NCI-H1694 (cell line): Measurements from ENCODE around the gene TCEA2.

Experiments
- DNase-seq: peaks from one replicate; lab custom pipeline; 2025; lab: John Stamatoyannopoulos, UW

TCEA2 gene

DNA sequence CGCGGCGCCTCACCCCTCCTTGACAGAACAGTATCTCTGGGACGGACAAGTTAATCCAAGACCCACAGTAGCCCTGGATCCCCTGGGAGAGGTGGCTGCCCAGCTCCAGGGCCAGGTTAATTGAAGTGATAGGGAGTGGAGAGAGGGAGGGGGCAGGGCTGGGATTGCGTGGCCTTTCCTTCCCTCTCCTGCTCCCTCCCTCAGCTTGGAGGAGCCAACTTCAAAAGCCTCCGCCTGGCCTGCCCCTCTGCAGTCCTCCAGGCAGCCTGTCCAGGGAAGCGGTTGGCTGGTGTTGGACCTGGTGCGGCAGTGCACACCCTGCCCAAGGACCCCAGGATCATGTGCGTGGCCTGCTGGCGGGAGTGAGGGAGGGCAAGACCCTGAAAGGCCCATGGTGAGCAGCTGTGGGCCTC lies 27.1 kb upstream of the TCEA2 start, which contains the start of gene C20orf204:
C20orf204 (plus strand) TSS at position 250 of the 413 bp plus-strand sequence; CDS start at position 392, 142 bp downstream.
- no peak for DNase-seq

DNA sequence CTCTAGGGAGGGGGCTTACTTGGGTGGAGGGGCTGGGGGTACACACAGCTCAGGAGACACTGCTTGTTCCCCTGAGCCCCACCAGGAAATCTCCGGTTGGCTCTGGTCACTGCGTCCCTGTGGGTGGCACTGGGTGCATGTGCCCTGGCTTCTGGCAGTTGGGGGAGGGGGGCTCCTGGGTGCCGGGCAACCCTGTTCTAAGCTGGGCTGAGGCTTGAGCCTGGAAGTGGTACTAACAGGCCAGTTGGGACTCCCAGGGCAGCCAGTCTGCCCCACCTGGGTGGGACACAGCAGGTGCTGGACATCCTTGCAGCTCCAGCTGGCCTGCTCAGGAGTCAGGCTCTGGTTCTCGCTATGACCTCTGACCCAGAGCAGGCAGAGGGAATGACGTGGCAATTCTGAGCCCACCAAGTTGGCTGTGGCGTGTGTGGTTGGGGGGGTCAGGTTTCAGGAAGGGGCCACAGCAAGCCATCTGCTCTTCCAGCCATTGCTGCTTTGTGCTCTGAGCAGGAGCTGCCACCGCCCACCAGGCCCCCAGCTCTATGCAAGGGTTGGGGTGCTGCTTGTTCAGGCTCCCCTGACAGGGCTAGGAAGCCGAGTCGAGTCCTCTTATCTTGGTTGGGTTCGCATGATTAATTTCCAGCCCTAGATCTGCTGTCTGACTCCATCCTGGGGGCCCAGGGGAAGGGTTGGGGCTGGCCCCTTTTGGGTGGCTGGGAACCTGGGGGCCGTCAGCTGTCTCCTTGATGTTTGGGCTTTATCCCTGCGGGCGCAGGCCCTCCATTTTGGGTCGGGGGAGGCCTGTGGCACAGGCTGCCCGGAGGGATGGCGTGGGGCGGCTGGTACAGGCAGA lies 26.4 kb upstream of the TCEA2 start:
- DNase-seq = no peak

DNA sequence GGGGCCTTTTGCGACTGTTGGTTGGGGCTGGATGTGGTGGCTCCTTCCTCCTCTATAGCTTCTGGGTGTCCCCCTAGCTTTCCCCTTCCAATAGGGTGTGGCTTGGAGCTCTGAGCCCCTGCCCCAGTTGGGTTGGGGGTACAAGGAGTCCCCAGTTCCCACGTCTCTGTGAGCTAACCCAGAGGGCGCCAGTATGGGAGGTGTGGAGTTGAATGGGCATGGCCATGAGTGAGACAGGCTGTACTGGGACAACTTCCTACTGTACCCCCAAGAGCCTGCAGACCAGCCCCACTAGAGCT lies 25.9 kb upstream of the TCEA2 start:
- no peak for DNase-seq

DNA sequence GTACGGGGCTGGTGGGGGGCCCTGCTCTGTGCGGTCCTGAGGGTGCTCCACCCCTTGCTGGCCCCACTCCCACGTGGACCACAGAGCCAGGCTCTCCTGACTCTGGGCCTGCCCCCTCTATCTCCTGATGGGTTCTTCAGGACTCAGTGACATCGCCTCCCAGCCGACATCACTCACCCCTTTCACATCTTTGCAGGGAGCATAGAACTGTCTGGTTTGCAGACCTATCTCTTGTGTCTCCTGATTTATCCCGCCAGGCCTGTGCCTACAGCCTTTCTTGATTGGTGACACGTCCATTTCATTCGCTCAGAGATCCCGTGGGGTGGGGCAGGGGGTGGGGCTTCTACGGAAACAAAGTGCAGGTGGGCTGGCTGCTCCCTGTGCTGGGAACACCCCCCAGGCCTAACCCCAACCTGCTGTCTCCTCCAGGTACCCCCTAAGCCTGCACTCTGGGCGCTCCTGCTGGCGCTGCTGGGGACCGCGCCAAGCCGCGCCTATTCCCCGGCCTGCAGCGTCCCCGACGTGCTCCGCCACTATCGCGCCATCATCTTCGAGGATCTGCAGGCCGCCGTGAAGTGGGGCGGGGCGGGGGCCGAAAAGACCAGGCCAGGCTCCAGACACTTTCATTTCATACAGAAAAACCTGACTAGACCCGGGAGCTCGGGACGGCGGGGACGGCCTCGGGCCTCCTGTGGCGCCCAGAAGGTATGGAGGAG lies 25.3 kb upstream of the TCEA2 start:
- DNase-seq = no peak

DNA sequence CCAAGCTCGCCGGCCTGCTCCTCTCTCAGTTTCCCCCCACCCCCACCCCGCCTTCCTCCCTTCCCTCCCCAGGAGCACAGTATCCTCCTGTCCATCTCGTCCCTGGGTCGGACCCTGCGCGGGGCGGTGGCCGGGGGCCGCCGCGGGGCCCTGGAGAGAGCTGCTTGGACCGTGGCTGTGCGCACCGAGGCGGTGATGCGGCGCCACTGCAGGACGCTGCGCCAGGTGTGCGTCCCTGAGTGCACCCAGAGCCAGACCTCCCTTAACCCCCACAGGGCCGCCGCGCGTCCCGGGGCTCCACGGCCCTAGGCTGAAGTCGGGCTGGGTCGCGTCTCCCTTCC lies 24.8 kb upstream of the TCEA2 start:
- DNase-seq = no peak

DNA sequence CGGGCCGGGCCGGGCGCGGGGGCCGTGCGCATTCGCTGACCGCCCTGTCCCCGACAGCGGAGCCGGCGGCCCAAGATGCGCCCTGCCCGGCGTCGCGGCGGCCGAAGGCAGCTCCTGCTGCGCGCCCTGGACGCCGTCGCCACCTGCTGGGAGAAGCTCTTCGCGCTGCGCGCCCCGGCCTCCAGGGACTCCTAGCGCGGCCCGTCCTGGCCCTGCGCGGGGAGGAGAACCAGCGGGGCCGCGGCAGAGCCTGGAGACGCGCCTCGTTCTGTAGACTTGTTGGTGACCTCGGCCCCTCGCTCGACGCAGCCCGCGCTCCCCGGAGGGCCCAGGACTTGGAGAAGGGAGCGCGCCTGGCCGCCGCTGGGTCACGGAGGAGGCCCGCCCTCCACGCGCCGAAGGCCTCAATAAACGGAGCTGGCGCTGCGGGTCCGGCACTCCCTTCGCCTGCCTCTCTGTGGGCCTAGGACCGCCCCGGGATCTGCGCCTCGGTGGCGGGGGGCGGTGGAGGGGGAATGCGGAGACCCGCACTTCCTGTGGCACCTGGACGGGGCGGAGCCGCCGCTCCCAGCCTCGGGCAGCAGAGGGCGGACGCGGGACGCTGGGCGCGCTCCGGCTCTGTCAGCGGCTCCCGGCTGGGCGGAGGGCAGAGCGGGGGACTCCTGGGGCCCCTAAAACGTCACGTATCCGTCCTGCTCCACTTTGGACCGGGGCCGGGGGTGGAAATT lies 24.3 kb upstream of the TCEA2 start:
- DNase-seq = peak; percentile 26

DNA sequence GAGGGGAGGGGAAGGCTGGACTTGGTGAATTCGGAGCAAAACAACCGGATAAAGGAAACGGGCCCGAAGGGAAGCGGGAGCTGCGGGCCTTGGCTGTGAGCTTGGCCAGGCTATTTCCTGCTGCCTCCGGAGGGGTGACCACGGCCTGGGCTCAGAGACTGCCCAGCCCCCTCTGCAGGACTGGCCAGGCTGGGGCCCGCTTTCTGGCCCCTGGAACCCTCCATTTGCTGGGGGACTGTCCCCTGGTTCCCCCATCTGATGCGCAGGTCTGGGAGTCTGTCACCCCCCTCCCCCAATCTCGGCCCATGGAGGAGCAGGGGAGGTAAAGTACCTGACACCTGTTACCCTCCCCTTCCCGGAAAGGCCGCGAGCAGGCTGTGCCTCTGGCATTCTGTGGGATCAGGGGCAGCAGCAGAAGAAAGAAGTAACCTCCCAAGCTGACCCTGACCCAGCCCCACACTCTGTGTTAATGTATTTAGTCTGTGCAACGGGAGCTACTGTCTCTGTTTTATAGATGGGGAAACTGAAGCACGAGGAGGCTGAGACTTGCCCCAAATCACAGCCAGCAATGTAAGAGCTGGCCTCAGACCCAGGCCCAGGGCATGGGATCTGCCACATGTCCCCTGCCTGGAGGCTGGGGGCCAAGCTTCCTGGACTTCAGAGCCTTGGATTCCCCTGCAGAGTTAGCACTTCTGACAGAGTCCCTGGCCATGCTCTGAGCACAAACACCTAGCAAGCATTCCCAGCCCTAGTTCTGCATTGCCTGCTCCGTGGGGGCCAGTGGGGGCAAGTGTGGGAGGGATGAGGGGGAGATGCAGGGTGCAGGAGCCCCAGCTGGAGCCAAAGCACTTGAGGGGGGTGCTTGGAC lies 23.5 kb upstream of the TCEA2 start:
- DNase-seq = no peak

DNA sequence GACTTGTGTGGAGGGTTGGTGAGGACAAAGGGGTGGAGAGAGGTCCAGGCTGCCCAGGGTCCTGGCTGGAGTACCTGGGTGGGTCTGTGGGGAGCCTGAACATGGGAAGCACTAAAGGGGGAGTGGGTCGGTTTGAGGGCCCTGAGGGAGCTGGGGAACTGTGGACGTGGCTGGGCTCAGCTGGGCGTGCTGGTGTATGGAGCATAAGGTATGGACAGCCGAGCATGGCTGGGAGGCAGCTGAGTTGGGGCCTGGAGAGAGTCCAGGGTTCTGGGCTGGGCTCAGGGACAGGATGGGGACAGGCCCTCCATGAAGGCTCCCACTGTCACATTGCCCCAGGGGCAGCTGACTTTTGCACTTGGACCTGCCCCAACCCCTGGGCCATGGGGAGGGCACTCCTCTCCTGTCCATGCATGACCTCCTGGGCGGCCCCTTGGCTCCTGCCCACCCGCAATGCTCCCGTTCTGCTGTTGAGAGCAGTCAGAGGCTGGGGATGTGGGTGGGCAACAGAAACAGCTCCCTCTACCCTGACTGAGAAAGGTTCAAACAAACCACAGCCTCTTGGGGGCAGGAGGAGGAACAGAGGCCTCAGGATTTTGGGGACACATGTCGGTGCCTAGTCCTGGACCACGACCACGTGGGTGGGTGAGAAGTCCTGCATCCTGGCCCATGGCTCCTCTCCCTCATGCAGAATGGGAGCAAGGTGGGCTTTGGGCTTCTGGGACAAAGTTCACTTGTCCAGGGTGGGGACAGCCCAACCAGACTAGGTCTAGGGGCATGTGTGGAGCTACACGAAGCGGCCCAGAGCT lies 22.6 kb upstream of the TCEA2 start:
- DNase-seq = no peak

DNA sequence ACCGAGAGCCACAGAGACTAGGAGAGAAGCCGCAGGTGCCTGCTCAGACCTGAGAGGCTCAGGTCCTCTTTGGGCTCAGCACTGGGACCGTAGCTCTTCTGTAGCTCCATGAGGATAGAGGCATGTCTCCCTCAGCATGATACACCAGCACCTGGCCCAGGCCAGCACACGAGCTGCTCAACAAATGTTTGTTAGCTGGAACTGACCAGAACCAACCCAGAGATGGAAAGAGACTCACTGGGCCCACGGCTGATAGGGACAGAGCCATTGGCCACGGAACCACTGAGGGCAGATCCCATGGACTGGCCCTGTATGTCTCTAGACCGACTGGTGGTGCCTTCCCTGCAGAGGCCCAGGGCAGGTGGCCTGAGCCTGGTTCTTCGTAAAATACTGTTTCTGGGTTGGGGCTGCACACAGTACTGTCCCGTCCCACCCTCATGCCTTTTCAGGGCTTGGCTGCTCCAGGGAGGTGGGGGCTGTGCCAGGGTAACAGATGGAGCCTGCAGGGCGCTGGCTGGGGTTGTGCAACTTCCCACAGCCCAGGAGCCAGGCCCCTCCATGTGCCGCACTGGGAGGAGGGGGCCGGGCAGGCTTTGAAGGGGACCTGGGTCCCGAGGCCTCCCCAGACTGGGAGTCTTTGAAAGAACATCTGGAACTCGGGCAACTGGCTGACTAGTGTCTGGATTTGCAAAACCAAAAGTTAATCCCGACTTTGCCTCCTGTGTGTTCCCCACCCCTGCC lies 21.8 kb upstream of the TCEA2 start:
- DNase-seq = peak; percentile 66

DNA sequence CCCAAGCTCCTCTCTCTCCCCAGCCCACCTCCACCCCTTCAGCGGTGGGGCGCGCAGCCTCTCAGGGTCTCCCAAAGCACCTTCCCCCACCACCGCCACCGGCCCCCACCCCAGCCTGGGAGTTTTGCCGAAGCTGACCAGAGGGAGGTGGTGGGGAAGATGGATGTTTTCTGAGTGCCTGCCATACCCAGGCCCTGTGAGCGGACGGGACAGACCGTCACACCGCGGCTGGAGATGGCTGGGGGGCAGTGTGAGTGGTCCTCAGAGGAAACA lies 21.3 kb upstream of the TCEA2 start:
- DNase-seq = no peak

DNA sequence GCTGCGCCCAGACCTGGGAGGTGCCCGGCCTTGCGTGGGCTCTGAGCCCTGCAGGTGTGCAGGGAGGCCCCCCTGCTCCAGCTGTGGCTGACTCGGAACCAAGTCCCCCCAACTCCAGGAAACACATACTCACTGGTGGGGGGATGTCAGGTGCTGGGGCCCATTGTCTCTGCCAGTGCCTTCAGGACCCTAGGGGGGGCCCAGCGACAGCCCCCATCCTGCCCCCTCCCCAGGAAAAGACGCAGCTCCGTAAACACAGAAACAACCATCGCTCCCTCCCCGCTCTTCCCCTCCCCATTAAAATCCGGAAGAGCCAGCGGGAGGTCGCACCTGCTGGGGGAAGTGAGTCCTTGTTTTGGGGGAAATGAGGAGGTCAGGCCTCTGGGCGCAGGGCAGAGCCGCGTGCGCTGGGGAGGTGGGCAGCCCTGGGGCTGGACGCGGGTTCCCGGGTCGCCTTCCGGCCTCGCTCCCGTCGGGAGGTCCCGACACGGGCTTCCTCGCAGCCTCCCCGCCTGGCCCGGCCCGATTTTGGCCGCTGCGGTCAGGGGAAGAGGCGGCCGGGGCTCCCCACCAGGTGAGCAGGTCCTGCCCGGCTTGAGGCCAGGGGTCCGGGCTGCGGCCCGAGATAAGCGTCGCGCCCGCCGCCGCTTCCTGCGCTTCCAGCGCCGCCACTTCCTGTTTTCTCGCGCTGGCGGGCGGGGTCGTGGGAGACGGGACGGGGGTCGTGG lies 20.8 kb upstream of the TCEA2 start:
- no peak for DNase-seq

DNA sequence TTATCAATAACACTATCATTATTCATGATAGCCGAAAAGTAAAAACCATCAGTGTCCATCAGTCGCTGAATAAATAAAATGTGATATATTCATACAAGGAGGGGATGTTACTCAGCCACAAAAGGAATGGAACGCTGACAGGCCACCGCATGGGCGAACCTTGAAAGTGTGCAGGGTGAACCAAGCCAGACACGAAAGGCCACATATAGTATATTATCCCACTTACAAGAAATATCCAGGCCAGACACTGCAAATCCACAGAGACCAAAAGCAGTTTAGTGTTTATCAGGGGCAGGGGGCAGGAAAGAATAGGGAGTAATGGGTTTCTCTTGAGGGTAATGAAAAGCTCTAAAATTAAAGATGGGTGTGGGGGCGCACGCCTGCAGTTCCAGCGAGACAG lies 19.2 kb upstream of the TCEA2 start:
- DNase-seq = no peak

DNA sequence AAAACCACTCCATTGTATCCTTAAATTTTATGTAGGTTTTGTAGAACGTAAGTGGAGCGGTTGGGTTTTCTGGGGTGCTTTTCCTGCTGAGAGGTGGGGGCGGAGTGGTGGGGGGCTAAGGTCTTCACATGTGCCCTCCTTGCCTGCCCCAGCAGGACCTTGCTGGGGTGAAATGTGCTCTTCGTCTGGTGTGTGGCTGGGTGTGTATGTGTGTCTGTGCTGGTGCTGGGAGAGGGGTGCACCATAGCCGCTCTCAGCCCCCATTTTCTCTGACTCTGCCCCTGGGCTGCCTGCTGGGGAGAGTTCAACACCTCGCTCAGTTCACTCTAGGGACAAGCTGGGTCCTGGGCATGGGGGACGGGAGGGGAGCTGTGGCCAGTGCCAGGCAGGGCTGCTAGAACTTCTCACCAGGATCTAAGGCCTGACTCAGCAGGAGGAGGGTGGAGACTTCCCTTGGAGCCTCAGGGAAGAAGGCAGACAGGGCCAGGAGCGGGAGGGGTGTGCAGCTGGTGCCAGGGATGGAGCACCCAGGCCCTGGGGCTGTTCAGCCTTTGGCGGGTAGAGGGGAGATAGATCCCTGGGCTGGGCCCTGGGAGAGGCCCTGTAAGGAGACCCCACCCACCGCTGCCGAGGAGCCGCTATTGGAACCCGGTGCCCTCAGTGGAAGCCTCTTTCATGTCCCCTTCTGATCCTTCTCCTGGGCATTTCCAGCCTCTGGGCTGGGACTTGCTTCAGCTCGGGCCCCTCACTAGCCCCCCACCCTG lies 18.3 kb upstream of the TCEA2 start:
- no peak for DNase-seq

DNA sequence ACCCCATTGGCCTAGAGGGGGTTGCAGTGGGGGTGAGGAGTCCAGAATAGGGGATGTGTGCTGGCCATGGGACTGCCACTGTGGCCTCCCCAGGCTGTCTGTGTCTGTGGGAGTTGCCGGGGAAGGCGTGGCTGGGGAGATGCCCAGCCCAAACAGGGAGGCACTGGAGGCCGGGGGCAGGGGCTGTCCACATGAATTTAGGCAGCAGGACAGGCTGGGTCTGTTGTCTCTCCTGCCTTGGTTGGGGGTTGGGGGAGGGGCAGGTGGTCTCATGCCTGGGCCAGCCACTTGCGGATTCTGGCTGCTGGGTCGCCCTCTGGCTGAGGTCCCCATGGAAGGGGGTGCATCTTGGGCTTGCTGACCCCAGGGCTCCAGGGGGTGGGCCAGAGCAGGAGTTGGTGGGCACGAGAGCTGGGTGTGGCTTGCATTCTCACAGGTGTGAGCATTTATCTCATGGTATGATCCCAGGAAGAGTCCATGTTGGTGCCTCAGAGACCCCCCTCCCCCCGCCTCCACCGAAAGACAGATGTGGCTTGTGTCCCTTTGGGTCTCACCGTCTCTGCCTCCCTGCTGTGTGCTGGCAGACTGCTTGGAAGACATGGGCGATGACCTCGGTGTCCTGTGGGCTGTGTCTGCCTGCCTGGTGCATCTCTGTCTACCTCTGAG lies 17.5 kb upstream of the TCEA2 start:
- DNase-seq = no peak

DNA sequence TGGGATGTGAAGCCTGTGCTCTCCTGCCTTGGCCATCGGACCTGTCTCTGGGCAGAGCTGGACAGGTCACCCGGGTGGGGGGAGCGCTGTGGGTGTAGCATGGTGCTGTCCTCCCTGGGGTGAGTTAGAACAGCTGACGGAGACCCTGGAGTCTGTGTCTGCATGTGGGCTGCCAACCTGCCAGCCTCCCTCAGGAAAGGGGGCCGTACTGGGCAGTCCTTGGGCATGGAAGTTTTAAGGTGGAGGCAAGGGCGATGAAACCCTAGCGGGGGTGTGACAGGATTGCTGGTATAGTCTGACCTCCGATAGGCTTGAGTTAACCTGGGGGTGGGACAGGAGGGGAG lies 16.0 kb upstream of the TCEA2 start:
- DNase-seq = no peak

DNA sequence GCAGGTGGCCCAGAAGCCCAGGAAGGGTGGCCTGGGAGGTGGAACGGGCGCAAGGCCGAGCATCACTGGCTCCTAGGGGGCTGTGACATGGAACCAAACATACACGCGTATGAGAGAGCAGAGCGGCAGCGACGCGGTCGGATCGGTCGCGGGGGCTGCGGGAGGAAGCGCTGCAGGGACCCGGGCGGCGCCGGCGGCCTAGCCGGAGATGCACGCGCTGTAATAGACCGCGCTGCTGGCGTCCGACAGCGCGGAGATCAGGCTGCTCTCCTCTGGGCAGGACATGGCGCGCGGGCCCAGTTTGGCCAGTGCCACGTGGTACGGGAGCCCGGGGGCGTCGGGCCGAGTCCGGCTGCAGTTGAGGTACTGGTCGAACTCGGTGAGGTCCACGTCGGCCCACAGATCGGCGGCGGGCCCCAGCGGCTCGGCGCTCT lies 15.0 kb upstream of the TCEA2 start:
- no peak for DNase-seq

DNA sequence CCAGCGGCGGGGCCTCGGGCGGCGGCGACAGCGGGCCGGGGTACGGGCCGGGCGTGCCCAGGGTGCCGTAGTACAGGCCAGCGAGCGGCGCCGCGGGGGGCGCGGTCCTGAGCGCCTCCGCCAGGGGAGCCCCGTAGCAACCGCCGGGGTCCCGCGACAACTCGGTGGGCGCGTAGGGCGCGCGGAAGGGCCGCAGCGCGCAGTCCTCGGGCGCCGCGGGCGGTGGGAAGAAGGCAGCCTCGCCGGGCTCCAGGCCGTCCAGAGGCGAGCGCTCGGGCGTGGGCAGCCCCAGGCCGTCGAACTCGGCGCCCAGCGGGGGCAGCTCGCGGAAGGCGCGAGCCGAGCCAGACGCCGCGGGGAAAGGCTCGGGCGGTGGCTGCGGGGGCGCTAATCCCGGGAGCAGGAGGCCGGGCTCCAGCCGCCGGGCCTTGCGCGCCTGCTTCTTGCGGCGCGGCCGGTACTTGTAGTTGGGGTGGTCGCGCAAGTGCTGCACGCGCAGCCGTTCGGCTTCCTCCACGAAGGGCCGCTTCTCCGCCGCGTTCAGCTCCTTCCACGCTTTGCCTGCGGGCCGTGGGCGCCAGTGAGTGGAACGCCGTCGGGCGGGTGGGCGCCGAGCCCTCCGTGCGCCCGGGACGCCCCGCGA lies 14.5 kb upstream of the TCEA2 start:
- no peak for DNase-seq
